ENCODE data around the gene REM1. TPM values are rescaled to one million over a fixed set of nuclear protein-coding genes. Genes with fewer than 3 reads are reported as not detected.
"Not testable (repeated sequence)": the region's sequence is repeated elsewhere in the genome, so short reads cannot be mapped to it uniquely, and the experiment has no call there.

The REM1 gene
- total RNA-seq, 1 donor from 2014 or later, result not detected

- intact Hi-C loops (cut with micrococcal nuclease), result no loop called here
- DNase-seq, result no peak
- H3K4me1 Mint-ChIP-seq, result no peaks in the 10 kb centered on the region
- peaks cover 14% of the 10 kb centered on the region for H3K27me3 Mint-ChIP-seq
- no peaks in the 10 kb centered on the region for H3K9me3 Mint-ChIP-seq
- H3K27ac Mint-ChIP-seq, result no peak overlapping the region
- H3K36me3 Mint-ChIP-seq (ENCODE audit: low read depth), result no peaks in the 10 kb centered on the region
- H3K4me3 Mint-ChIP-seq, result no peak overlapping the region
Measured at GRCh38 chr20:31497838-31498540, 22.9 kb downstream of the REM1 start.

- H3K4me1 Mint-ChIP-seq, result peaks cover 3% of the 10 kb centered on the region
- peaks cover 15% of the 10 kb centered on the region for H3K27me3 Mint-ChIP-seq
- DNase-seq, result no peak
- H3K9me3 Mint-ChIP-seq, result no peaks in the 10 kb centered on the region
- no peak overlapping the region for H3K4me3 Mint-ChIP-seq
- no peaks in the 10 kb centered on the region for H3K36me3 Mint-ChIP-seq (ENCODE audit: low read depth)
- intact Hi-C loops (cut with micrococcal nuclease), result no loop called here
- H3K27ac Mint-ChIP-seq, result no peak overlapping the region
Measured at GRCh38 chr20:31500527-31500926, 25.4 kb downstream of the REM1 start.

GRCh38 chr20:31502884-31503673, 28.0 kb downstream of the REM1 start:
- peak overlapping the region; percentile 11 for H3K27ac Mint-ChIP-seq
- H3K9me3 Mint-ChIP-seq; H3K36me3 Mint-ChIP-seq (ENCODE audit: low read depth); H3K4me3 Mint-ChIP-seq; H3K4me1 Mint-ChIP-seq: not testable (repeated sequence)
- intact Hi-C loops (cut with micrococcal nuclease), result loop anchor here (1.0 kb wide), 1 partner anchor 43 kb away; no protein-coding TSS in a partner anchor
- H3K27me3 Mint-ChIP-seq, result peaks cover 14% of the 10 kb centered on the region
- peak; percentile 93 for DNase-seq

- H3K36me3 Mint-ChIP-seq (ENCODE audit: low read depth), result no peaks in the 10 kb centered on the region
- no peaks in the 10 kb centered on the region for H3K9me3 Mint-ChIP-seq
- H3K27ac Mint-ChIP-seq, result no peak overlapping the region
Measured at GRCh38 chr20:31505903-31506302, 30.8 kb downstream of the REM1 start.

GRCh38 chr20:31508517-31509244, 33.6 kb downstream of the REM1 start:
- H3K4me3 Mint-ChIP-seq, result no peak overlapping the region
- H3K27me3 Mint-ChIP-seq, result peaks cover 14% of the 10 kb centered on the region
- no peak overlapping the region for H3K27ac Mint-ChIP-seq
- intact Hi-C loops (cut with micrococcal nuclease), result no loop called here
- H3K9me3 Mint-ChIP-seq, result no peaks in the 10 kb centered on the region
- H3K4me1 Mint-ChIP-seq, result peaks cover 2% of the 10 kb centered on the region
- DNase-seq, result no peak
- no peaks in the 10 kb centered on the region for H3K36me3 Mint-ChIP-seq (ENCODE audit: low read depth)

More at GRCh38 chr20:31505903-31506302, 30.8 kb downstream of the REM1 start:
- H3K27me3 Mint-ChIP-seq, result peaks cover 16% of the 10 kb centered on the region
- H3K4me3 Mint-ChIP-seq, result no peak overlapping the region
- intact Hi-C loops (cut with micrococcal nuclease), result no loop called here
- DNase-seq, result no peak
- peaks cover 3% of the 10 kb centered on the region for H3K4me1 Mint-ChIP-seq

- peak; percentile 97 for DNase-seq
- peaks cover 9% of the 10 kb centered on the region for H3K36me3 Mint-ChIP-seq (ENCODE audit: low read depth)
- intact Hi-C loops (cut with micrococcal nuclease), result loop anchor here (1.0 to 10.0 kb wide), 4 partner anchors 50 to 208 kb away; partner anchors contain the start of genes BCL2L1 and ID1
- H3K9me3 Mint-ChIP-seq, result no peaks in the 10 kb centered on the region
- no peaks in the 10 kb centered on the region for H3K27me3 Mint-ChIP-seq
- peak within 1 kb of the TSS; percentile 45 for H3K27ac Mint-ChIP-seq
- no peak within 1 kb of the TSS for H3K4me3 Mint-ChIP-seq
- H3K4me1 Mint-ChIP-seq, result peaks cover 10% of the 10 kb centered on the region
Measured at GRCh38 chr20:31514154-31515071, 39.3 kb downstream of the REM1 start, which contains the start of gene HM13. Gene HM13, plus strand, starts transcription at chr20:31514442. Its CDS starts 110 bp downstream, at chr20:31514552.

- peak; percentile 58 for DNase-seq
- H3K4me3 Mint-ChIP-seq, result no peak overlapping the region
- peaks cover 15% of the 10 kb centered on the region for H3K36me3 Mint-ChIP-seq (ENCODE audit: low read depth)
- H3K4me1 Mint-ChIP-seq, result peaks cover 13% of the 10 kb centered on the region
- no peak overlapping the region for H3K27ac Mint-ChIP-seq
- intact Hi-C loops (cut with micrococcal nuclease), result loop anchor here (2.0 to 10.0 kb wide), 3 partner anchors 50 to 208 kb away; partner anchors contain the start of genes BCL2L1 and ID1
- H3K27me3 Mint-ChIP-seq, result no peaks in the 10 kb centered on the region
- no peaks in the 10 kb centered on the region for H3K9me3 Mint-ChIP-seq
Measured at GRCh38 chr20:31515072-31515774, 40.1 kb downstream of the REM1 start.

- Mint-ChIP-seq H3K27me3 (no peaks in the 10 kb centered on the region), H3K4me1 (peaks cover 18% of the 10 kb centered on the region), H3K36me3 (ENCODE audit: low read depth) (peaks cover 20% of the 10 kb centered on the region), H3K4me3 (no peak overlapping the region), H3K27ac (no peak overlapping the region), H3K9me3 (no peaks in the 10 kb centered on the region)
- DNase-seq, result peak; percentile 77
- intact Hi-C loops (cut with micrococcal nuclease), result loop anchor here (2.0 to 10.0 kb wide), 3 partner anchors 49 to 207 kb away; partner anchors contain the start of genes BCL2L1 and ID1
Measured at GRCh38 chr20:31515775-31516107, 40.7 kb downstream of the REM1 start.

GRCh38 chr20:31516166-31516565, 41.1 kb downstream of the REM1 start:
- Mint-ChIP-seq H3K4me3 (no peak overlapping the region), H3K27me3 (no peaks in the 10 kb centered on the region), H3K4me1 (peaks cover 20% of the 10 kb centered on the region), H3K9me3 (no peaks in the 10 kb centered on the region), H3K27ac (no peak overlapping the region), H3K36me3 (ENCODE audit: low read depth) (peaks cover 20% of the 10 kb centered on the region)
- intact Hi-C loops (cut with micrococcal nuclease), result loop anchor here (10.0 kb wide), 1 partner anchor 49 kb away; no protein-coding TSS in a partner anchor
- DNase-seq, result no peak

GRCh38 chr20:31516651-31517050, 41.6 kb downstream of the REM1 start:
- Mint-ChIP-seq H3K9me3 (no peaks in the 10 kb centered on the region), H3K36me3 (ENCODE audit: low read depth) (peaks cover 23% of the 10 kb centered on the region), H3K4me3 (no peak overlapping the region), H3K4me1 (peaks cover 20% of the 10 kb centered on the region), H3K27me3 (no peaks in the 10 kb centered on the region), H3K27ac (no peak overlapping the region)
- peak; percentile 77 for DNase-seq
- intact Hi-C loops (cut with micrococcal nuclease), result loop anchor here (10.0 kb wide), 1 partner anchor 48 kb away; no protein-coding TSS in a partner anchor

GRCh38 chr20:31517373-31517772, 42.3 kb downstream of the REM1 start:
- H3K4me1 Mint-ChIP-seq, result peaks cover 25% of the 10 kb centered on the region
- H3K27me3 Mint-ChIP-seq, result no peaks in the 10 kb centered on the region
- no peak overlapping the region for H3K27ac Mint-ChIP-seq
- peaks cover 28% of the 10 kb centered on the region for H3K36me3 Mint-ChIP-seq (ENCODE audit: low read depth)
- DNase-seq, result peak; percentile 60
- no peaks in the 10 kb centered on the region for H3K9me3 Mint-ChIP-seq
- intact Hi-C loops (cut with micrococcal nuclease), result loop anchor here (10.0 kb wide), 1 partner anchor 47 kb away; no protein-coding TSS in a partner anchor
- H3K4me3 Mint-ChIP-seq, result no peak overlapping the region

GRCh38 chr20:31521267-31521666, 46.2 kb downstream of the REM1 start:
- H3K4me1 Mint-ChIP-seq, result peaks cover 32% of the 10 kb centered on the region
- H3K4me3 Mint-ChIP-seq; H3K27ac Mint-ChIP-seq; H3K9me3 Mint-ChIP-seq; H3K27me3 Mint-ChIP-seq; intact Hi-C loops (cut with micrococcal nuclease); DNase-seq: not testable (repeated sequence)
- peaks cover 45% of the 10 kb centered on the region for H3K36me3 Mint-ChIP-seq (ENCODE audit: low read depth)
